T-cell (primary cell): ENCODE data around the gene ARL13B. TPM values are rescaled to one million over a fixed set of nuclear protein-coding genes. Genes with fewer than 3 reads are reported as not detected.

ENCODE experiments used
- ATAC-seq, 4 experiments: fragments of 200-7000 bp in 3 of 4; fragments of 150-1000 bp in 1 of 4; cut with Tn5 transposase; replicated peaks in 1 of 4; 1 replicate in 3 of 4; 2 replicates in 1 of 4; pipeline ENCODE4 v1.10.0; 2021; ENCODE audit warnings: moderate library complexity in 3 of 4, mild to moderate bottlenecking in 2 of 4, moderate number of reproducible peaks in 1 of 4
- CTCF ChIA-PET, 2 donors: fragments of 300-600 bp; sonication (Branson Sonifier 250); formaldehyde crosslinking; loops; one replicate each; lab custom pipeline; 2022; ENCODE audit warnings: antibody characterized with exemption in 2 of 2; lab: Charles Lee
- POLR2A ChIA-PET, 2 donors: fragments of 300-600 bp; sonication (Branson Sonifier 250); formaldehyde crosslinking; loops; one replicate each; lab custom pipeline; 2022; ENCODE audit warnings: antibody characterized with exemption in 2 of 2; lab: Charles Lee
- DNase-seq, 35 experiments: peaks; one replicate each; pipeline versions ENCODE4 v3.0.0 to v3.0.0-alpha.2; 2013 to 2023
- H3K27ac ChIP-seq: one replicate; pipeline ENCODE4 v1.5.1; 2013; ENCODE audit warnings: low read length
- H3K27me3 ChIP-seq, 2 experiments: replicated peaks in 1 of 2; 1 replicate in 1 of 2; 2 replicates in 1 of 2; pipeline versions ENCODE4 v1.6.1 to v1.7.0; 2013; ENCODE audit warnings: low read length in 1 of 2, mixed read lengths in 1 of 2; ENCODE audit not compliant: control insufficient read depth in 2 of 2, insufficient read depth in 2 of 2; ENCODE audit errors: extremely low read depth in 1 of 2
- H3K36me3 ChIP-seq, 2 donors: 1 replicate in 1 of 2; 2 replicates in 1 of 2; pipeline versions ENCODE4 v1.6.1 to v1.7.0; 2013; ENCODE audit warnings: low read length in 1 of 2; ENCODE audit not compliant: control insufficient read depth in 2 of 2, insufficient read depth in 1 of 2; ENCODE audit errors: extremely low read depth in 1 of 2
- H3K4me1 ChIP-seq, 2 experiments: 1 replicate in 1 of 2; 2 replicates in 1 of 2; pipeline versions ENCODE4 v1.6.1 to v1.7.0; 2013; ENCODE audit warnings: low read length in 2 of 2, mixed read lengths in 1 of 2; ENCODE audit not compliant: insufficient read depth in 2 of 2, control insufficient read depth in 1 of 2; ENCODE audit errors: extremely low read depth in 1 of 2
- H3K4me3 ChIP-seq, 2 donors: 1 replicate in 1 of 2; 2 replicates in 1 of 2; pipeline versions ENCODE4 v1.5.1 to v1.7.0; 2013; ENCODE audit warnings: mild to moderate bottlenecking in 2 of 2, low read length in 1 of 2, moderate library complexity in 1 of 2; ENCODE audit not compliant: control insufficient read depth in 1 of 2; ENCODE audit errors: extremely low read depth in 1 of 2
- H3K9me3 ChIP-seq: 2 replicates; pipeline ENCODE4 v1.7.0; 2013
- H3K27ac Mint-ChIP-seq, 2 donors: one replicate each; pipeline ENCODE4 v1.8.0; 2020 to 2021; ENCODE audit warnings: mild to moderate bottlenecking in 2 of 2, mixed read lengths in 2 of 2
- H3K27me3 Mint-ChIP-seq, 2 donors: one replicate each; pipeline ENCODE4 v1.8.0; 2021 to 2022; ENCODE audit warnings: mixed read lengths in 2 of 2
- H3K36me3 Mint-ChIP-seq: one replicate; pipeline ENCODE4 v1.8.0; 2021; ENCODE audit warnings: mixed read lengths
- H3K4me1 Mint-ChIP-seq, 3 donors: one replicate each; pipeline ENCODE4 v1.8.0; 2020 to 2022; ENCODE audit warnings: mixed read lengths in 3 of 3, mild to moderate bottlenecking in 1 of 3
- H3K4me3 Mint-ChIP-seq, 3 donors: one replicate each; pipeline ENCODE4 v1.8.0; 2020 to 2022; ENCODE audit warnings: mild to moderate bottlenecking in 3 of 3, mixed read lengths in 3 of 3, moderate library complexity in 3 of 3
- H3K9me3 Mint-ChIP-seq, 3 donors: one replicate each; pipeline ENCODE4 v1.8.0; 2020 to 2022; ENCODE audit warnings: mixed read lengths in 3 of 3
- WGBS: methylation state at CpG from one replicate; pipeline ENCODE4 v1.1.5; 2013; ENCODE audit warnings: missing lambda C conversion rate; ENCODE audit not compliant: insufficient coverage; 5-methylcytosine and 5-hydroxymethylcytosine counted together
- total RNA-seq, 35 experiments: library from RNA in 6 of 35; stranded (reverse) in 6 of 35; fragments of 120-200 nt in 1 of 35; gene quantifications; one replicate each; pipeline versions ENCODE4 v1.2.1 to v1.2.4 and lab custom pipeline; 2013 to 2026

The ARL13B gene
- total RNA-seq, 5 donors from 2014 or later (not counting 1 experiment from before 2014, with no cell fraction given) = 6.0 to 11.5 (median 9.2) TPM

DNA sequence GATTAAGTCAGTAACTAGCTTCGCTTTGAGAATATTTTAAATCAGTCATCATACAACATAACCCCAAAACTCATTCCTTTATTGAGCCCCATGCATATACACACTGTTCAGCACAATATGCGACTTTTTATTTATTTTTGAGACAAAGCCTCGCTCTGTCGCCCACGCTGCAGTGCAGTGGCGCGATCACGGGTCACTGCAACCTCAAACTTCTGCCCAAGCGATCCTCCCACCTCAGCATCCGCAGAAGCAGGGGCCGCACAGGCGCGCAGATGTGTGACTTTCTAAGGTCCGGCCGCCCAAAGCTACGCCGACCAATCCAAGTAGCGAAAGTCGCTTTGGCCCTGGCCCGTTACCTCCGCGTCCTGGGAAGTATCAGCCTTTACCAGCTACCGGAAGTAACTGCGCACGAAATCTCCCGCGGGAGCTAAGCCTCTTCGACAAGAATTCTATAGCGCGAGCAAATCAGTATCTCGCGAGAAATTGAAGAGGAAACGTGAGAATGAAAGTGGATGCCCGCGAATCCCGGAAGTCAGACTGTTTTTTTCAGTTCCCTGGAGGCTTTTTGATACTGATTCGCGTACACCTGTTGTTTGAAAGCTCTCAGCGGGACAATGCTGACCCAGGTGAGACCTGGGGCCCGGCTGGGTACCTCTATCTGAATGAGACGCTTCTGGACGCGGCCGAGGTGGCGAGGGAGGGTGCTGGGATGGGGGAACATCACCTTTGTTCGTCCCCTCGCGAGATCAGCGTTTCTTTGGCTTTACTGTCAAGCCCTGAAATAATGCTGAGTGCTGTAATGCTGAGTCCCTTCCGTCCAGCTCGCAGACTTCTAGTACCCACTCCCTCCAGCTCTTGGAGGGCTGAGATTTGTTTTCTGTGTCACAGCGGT is 82.8 kb downstream of the ARL13B start, which contains the start of the genes DHFR2 and NSUN3:
TSS of gene DHFR2 (minus strand) at position 404 of the 892 bp plus-strand sequence. CDS start 1,405 bp downstream, outside the sequence.
TSS of gene NSUN3 (plus strand) at position 549 of the 892 bp plus-strand sequence. CDS start at position 615, 66 bp downstream.
- Histone ChIP-seq H3K9me3 (no peaks in the 10 kb centered on the region), H3K27me3 (no peaks in the 10 kb centered on the region), H3K4me1 (peaks cover 9 to 15% of the 10 kb centered on the region in 2 experiments), H3K36me3 (peaks cover 0 to 23% of the 10 kb centered on the region in 2 donors), H3K4me3 (peak within 1 kb of the TSS; percentile 66 to 97), H3K27ac (peak within 1 kb of the TSS; percentile 96)
- Mint-ChIP-seq H3K36me3 (peaks cover 32% of the 10 kb centered on the region), H3K4me1 (peaks cover 55 to 56% (median 56%) of the 10 kb centered on the region in 3 donors), H3K9me3 (peaks cover 0 to 5% (median 0%) of the 10 kb centered on the region in 3 donors), H3K27me3 (no peaks in the 10 kb centered on the region), H3K4me3 (peak within 1 kb of the TSS; percentile 91 to 99 (median 98)), H3K27ac (peak within 1 kb of the TSS; percentile 98 to 100)
- ChIA-PET CTCF (interaction anchor here (0.5 to 2.0 kb wide), 10 partner anchors 9 to 103 kb away, joined by 3 to 9 read pairs (median 3); partner anchors contain the start of gene ARL13B (in 1 of the 2)), POLR2A (interaction anchor here (0.5 to 2.4 kb wide), 8 partner anchors 24 to 83 kb away, joined by 3 to 21 read pairs (median 9); partner anchors contain the start of gene ARL13B (in 1 of the 2))
- DNase-seq = peak; percentile 67 to 93 (median 78)
- 0% methylated on average over 37 of the region's 52 CpGs for WGBS
- ATAC-seq = peak; percentile 89 to 90 (median 90)

DNA sequence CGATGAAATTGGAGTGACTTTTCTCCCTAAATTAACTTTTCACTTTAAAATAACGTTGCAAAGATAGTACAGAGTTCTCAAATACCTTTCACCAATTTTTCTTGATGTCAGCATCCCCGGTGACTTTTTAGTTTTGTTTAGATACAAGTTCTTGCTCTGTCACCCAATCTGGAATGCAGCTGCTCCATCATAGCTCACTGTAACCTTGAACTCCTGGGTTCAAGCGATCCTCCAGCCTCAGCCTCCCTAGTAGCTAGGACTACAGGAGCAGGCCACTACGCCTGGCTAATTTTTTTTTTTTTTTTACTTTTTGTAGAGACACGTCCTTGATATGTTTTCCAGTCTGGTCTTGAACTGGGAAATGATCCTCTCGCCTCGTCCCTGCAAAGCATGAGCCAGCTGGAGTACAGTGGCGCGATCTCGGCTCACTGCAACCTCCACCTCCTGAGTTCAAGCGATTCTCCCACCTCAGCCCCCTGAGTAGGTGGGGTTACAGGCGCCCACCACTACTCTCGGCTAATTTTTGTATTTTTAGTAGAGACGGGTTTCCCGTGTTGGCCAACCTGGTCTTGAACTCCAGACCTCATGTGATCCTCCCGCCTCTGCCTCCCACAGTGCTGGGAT is 83.7 kb downstream of the ARL13B start:
- Histone ChIP-seq H3K9me3 (no peaks in the 10 kb centered on the region), H3K4me1 (peaks cover 9 to 15% of the 10 kb centered on the region in 2 experiments), H3K4me3 (peak overlapping the region; percentile 66 to 97), H3K36me3 (peaks cover 0 to 24% of the 10 kb centered on the region in 2 donors), H3K27ac (peak overlapping the region; percentile 96), H3K27me3 (no peaks in the 10 kb centered on the region)
- ATAC-seq (no peak), DNase-seq (peak in 2 of 35 experiments; percentile 2 to 20)
- H3K27me3 Mint-ChIP-seq = no peaks in the 10 kb centered on the region
- H3K4me1 Mint-ChIP-seq = peaks cover 53 to 61% (median 59%) of the 10 kb centered on the region in 3 donors
- H3K9me3 Mint-ChIP-seq = peaks cover 0 to 5% (median 0%) of the 10 kb centered on the region in 3 donors
- H3K36me3 Mint-ChIP-seq = peaks cover 37% of the 10 kb centered on the region
- peak overlapping the region; percentile 98 to 100 for H3K27ac Mint-ChIP-seq
- WGBS = 25% methylated on average over 5 of the region's 17 CpGs
- peak overlapping the region; percentile 91 to 99 (median 98) for H3K4me3 Mint-ChIP-seq
- ChIA-PET POLR2A (interaction anchor here (0.6 to 2.4 kb wide), 7 partner anchors 11 to 1472 kb away, joined by 3 to 21 read pairs (median 3); partner anchors contain the start of gene ARL13B (in 1 of the 2)), CTCF (interaction anchor here in 1 of 2 donors (0.7 to 2.0 kb wide), 5 partner anchors 26 to 84 kb away, joined by 3 to 9 read pairs (median 3); partner anchors contain the start of gene ARL13B)

DNA sequence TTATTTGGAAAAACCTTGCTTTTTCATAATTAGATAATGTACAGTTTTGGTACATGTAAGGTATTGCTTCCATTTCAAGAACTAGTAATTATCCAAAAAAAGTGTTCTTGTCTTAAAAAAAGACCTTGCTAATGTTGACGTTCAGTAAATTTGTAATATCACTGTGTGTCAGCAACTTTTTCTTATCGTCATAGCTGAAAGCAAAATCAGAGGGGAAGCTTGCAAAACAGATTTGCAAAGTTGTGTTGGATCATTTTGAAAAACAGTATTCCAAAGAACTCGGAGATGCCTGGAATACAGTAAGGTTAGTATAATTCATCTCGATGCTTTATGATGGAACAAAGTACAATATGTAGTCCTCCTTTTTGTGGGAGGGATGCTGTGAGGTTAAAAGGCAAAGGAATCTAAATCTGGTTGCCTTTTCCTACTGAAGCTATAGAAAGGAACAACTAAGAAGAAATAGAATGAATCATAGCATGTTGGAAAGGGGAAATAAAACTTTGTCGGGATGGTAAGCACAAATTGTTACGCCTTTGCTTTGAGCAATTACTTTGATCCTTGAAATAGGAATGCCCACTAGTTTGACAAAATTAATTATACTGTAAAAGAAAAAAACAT is 84.4 kb downstream of the ARL13B start:
- Histone ChIP-seq H3K4me1 (peaks cover 9 to 15% of the 10 kb centered on the region in 2 experiments), H3K9me3 (no peaks in the 10 kb centered on the region), H3K27ac (no peak overlapping the region), H3K36me3 (peaks cover 0 to 19% of the 10 kb centered on the region in 2 donors), H3K4me3 (no peak overlapping the region), H3K27me3 (no peaks in the 10 kb centered on the region)
- Mint-ChIP-seq H3K9me3 (peaks cover 0 to 5% (median 0%) of the 10 kb centered on the region in 3 donors), H3K36me3 (peaks cover 39% of the 10 kb centered on the region), H3K27me3 (no peaks in the 10 kb centered on the region), H3K27ac (peak overlapping the region; percentile 98 to 100), H3K4me1 (peaks cover 57 to 69% (median 65%) of the 10 kb centered on the region in 3 donors), H3K4me3 (peak overlapping the region; percentile 91 to 99 (median 98))
- 88% methylated on average over 4 of the region's 6 CpGs for WGBS
- ATAC-seq = no peak
- no peak for DNase-seq
- ChIA-PET CTCF (interaction anchor here in 1 of 2 donors (1.0 kb wide), 1 partner anchor 59 kb away, joined by 3 read pairs; no protein-coding TSS in a partner anchor), POLR2A (interaction anchor here in 1 of 2 donors (0.6 kb wide), 1 partner anchor 1471 kb away, joined by 3 read pairs; no protein-coding TSS in a partner anchor)

DNA sequence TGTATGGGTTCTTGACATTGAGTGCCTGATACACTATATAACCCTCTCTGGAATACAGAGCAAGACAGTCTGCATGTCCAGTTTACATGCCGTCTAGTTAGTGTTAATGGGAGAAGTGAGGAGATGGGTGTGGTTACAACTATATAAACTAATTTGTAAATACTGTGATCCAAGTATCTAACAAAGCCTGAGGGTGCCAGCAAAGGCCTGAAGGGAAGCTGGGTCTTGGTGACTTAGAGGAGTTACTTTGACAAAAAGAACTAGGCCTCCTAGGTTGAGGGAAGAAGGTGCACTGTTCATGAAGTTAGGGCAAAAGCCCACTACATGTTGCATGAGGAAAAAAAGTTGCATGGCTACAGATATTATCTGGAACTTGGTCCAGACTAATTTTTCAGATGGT is 85.2 kb downstream of the ARL13B start:
- no CpG with 5 or more reads among the region's 1 CpG for WGBS
- Mint-ChIP-seq H3K36me3 (peaks cover 39% of the 10 kb centered on the region), H3K4me1 (peaks cover 59 to 70% (median 66%) of the 10 kb centered on the region in 3 donors), H3K27ac (no peak overlapping the region), H3K9me3 (peaks cover 0 to 5% (median 0%) of the 10 kb centered on the region in 3 donors), H3K27me3 (no peaks in the 10 kb centered on the region), H3K4me3 (peak overlapping the region in 1 of 3 donors; percentile 26)
- ATAC-seq (no peak), DNase-seq (no peak)
- ChIA-PET POLR2A (no interaction called here), CTCF (no interaction called here)
- Histone ChIP-seq H3K9me3 (no peaks in the 10 kb centered on the region), H3K27ac (no peak overlapping the region), H3K36me3 (peaks cover 0 to 15% of the 10 kb centered on the region in 2 donors), H3K4me3 (no peak overlapping the region), H3K4me1 (peaks cover 9 to 15% of the 10 kb centered on the region in 2 experiments), H3K27me3 (no peaks in the 10 kb centered on the region)

DNA sequence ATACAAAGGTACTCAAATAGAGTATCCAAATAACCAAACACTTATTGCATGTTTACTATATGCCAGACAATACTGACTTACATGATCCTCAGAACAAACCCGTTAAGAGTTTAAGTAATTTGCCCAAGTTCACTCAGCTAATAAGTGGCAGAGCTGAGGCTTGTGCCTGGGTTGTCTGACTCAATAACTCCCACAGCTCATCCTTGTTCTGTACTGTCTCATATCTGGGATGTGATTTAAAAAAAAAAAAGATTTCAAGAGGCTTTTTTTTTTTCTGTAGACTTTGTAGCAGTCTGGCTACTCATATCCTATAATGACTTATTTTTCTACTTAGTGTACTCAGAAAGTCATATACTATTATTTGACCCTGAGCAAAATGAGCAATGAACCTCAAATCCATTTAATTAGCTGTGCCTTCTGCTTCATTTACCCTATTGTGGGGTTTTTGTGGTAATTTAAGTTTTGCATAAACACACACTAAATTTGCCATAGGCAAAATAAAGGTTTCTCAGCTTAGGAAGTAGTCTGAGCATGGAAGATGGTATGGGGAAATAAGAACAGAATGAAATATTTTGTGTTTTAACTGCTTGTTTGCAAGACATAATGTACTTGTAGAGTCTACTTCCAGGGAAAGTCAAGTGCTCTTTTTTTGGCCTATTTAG is 86.0 kb downstream of the ARL13B start:
- Mint-ChIP-seq H3K36me3 (peaks cover 31% of the 10 kb centered on the region), H3K4me1 (peaks cover 59 to 69% (median 62%) of the 10 kb centered on the region in 3 donors), H3K4me3 (peak overlapping the region in 1 of 3 donors; percentile 18), H3K27ac (peak overlapping the region in 1 of 2 donors; percentile 42), H3K9me3 (peaks cover 0 to 5% (median 0%) of the 10 kb centered on the region in 3 donors), H3K27me3 (no peaks in the 10 kb centered on the region)
- Histone ChIP-seq H3K36me3 (peaks cover 5 to 15% of the 10 kb centered on the region in 2 donors), H3K9me3 (no peaks in the 10 kb centered on the region), H3K27ac (no peak overlapping the region), H3K4me1 (peaks cover 9 to 15% of the 10 kb centered on the region in 2 experiments), H3K4me3 (no peak overlapping the region), H3K27me3 (no peaks in the 10 kb centered on the region)
- CTCF ChIA-PET = interaction anchor here (0.6 to 1.4 kb wide), 3 partner anchors 24 to 62 kb away, joined by 4 to 5 read pairs (median 4); no protein-coding TSS in a partner anchor
- 83% methylated on average over 1 of the region's 1 CpG for WGBS
- DNase-seq (no peak), ATAC-seq (no peak)
- POLR2A ChIA-PET = interaction anchor here in 1 of 2 donors (0.7 kb wide), 1 partner anchor 25 kb away, joined by 4 read pairs; no protein-coding TSS in a partner anchor
